Duodenal mucosa (tissue), 2 donors: ENCODE measurements around the gene LTB4R.

Source experiments
- H3K27ac ChIP-seq: one replicate; pipeline ENCODE4 v1.7.0; 2013; ENCODE audit warnings: low read depth, low read length
- H3K27me3 ChIP-seq, 2 donors: one replicate each; pipeline ENCODE4 v1.7.0; 2013; ENCODE audit warnings: low read length in 2 of 2, control low read depth in 1 of 2; ENCODE audit not compliant: insufficient read depth in 2 of 2, control insufficient read depth in 1 of 2
- H3K36me3 ChIP-seq, 2 donors: one replicate each; pipeline ENCODE4 v1.7.0; 2013; ENCODE audit warnings: low read length in 2 of 2, control low read depth in 1 of 2; ENCODE audit not compliant: insufficient read depth in 2 of 2, control insufficient read depth in 1 of 2
- H3K4me1 ChIP-seq, 2 donors: one replicate each; pipeline ENCODE4 v1.7.0; 2013; ENCODE audit warnings: low read length in 2 of 2, control low read depth in 1 of 2; ENCODE audit not compliant: insufficient read depth in 2 of 2, control insufficient read depth in 1 of 2
- H3K4me3 ChIP-seq, 2 donors: one replicate each; pipeline ENCODE4 v1.7.0; 2013; ENCODE audit warnings: low read length in 2 of 2, low read depth in 1 of 2
- H3K9ac ChIP-seq, 2 donors: one replicate each; pipeline ENCODE4 v1.7.0; 2013; ENCODE audit warnings: low read length in 2 of 2, low read depth in 1 of 2
- H3K9me3 ChIP-seq, 2 donors: one replicate each; pipeline ENCODE4 v1.7.0; 2013; ENCODE audit warnings: low read length in 2 of 2, control low read depth in 1 of 2; ENCODE audit not compliant: control insufficient read depth in 1 of 2

LTB4R gene

DNA sequence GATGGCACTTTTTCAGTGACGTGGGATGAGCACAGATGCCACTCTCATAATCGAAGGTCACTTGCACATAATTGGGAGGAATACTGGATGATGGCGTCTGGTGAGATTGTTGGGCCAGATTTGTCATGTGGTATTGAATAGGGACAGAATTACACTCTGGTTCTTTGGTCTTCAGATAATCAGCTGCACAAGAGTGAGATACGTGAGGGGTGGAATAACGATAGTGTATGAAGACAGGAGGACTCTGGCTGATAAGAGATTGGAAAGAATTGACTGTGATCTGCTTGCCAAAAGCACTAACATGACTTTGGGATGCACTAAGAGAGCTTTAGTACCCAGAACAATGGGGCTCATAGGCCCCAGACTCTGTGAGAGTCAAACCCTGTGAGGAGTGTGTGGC, 32.9 kb upstream of the LTB4R start:
- Histone ChIP-seq H3K4me3 (no peak overlapping the region), H3K4me1 (peaks cover 10 to 12% of the 10 kb centered on the region in 2 donors), H3K36me3 (no peaks in the 10 kb centered on the region), H3K9ac (no peak overlapping the region), H3K27me3 (no peaks in the 10 kb centered on the region), H3K9me3 (no peaks in the 10 kb centered on the region), H3K27ac (no peak overlapping the region)

DNA sequence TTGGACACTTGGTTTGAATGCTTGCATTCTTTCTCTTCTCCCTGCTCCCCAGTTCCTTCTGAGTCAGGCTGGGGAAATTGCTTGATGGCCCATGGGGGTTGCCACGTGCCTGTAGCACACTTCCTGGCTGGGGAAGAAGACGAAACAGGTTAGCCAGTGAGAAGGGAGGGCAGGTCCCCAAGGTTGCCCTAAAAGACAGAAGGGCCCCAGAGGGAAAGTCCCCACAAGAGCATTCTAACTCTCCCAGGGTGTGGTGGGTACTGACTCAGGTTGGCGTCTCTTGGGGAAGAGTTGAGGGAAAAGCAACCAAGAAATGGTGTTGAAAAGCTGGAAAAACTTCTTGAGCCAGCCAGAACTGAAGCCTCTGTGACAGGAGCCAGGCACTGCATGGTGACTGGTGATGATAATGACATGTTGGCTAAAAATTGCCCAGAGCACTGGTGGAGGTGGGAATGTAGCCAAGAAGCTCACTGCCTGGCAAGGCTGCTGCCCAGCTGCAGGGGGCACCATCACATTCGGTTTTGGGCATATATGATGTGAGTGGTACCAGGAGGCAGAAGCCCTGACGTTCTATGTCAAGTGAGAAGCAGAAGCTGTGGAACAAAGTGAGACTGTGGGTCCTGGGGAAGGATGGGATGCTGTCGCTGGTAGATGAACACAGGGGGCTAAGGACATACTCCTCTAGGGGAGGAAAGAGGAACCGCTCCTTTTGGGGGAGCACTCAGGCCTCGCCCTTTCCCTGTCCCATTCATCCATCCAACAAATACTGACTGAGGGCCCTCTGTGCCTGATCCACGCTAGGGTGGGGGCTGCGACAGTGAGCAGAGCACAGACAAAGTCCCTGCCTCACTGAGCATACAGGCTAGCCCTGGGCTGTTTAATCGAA, 31.8 kb upstream of the LTB4R start:
- no peak overlapping the region for H3K27ac ChIP-seq

DNA sequence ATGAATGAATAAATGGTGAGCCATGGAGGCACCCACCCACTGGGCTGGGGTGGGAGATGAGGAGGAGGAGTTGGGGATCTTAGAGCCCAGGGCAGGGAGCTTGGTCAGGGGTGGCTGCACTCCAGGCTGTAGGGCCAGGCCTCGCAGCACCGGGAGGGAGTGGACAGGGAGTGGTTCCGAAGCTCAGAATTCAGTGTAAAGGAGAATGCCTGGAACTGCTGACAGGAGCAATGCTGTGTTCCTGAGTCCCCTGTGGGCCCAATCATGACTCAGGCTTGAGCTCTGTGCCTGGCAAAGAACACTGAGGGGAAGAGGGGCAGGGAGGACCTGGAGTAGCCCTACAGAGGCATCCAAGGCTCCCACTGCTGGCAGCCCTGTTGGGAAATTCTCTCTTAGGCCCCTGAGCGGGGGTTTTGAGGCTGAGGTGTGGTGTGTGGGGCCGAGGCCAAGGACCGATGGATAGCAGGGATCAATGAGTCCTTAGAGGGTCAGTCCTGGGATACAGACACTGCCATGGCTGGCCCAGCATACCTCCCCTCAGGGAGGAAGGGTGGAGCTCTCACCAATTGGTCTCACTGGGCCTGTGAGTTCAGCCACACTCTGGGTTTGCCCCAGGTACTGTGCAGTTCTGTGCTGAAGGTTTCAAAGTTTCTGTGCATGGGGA, 30.4 kb upstream of the LTB4R start:
- Histone ChIP-seq H3K9me3 (no peaks in the 10 kb centered on the region), H3K36me3 (no peaks in the 10 kb centered on the region), H3K27ac (no peak overlapping the region), H3K4me1 (peaks cover 0 to 5% of the 10 kb centered on the region in 2 donors), H3K9ac (no peak overlapping the region), H3K27me3 (no peaks in the 10 kb centered on the region), H3K4me3 (no peak overlapping the region)

More for the DNA sequence above, 31.8 kb upstream of the LTB4R start:
- H3K4me3 ChIP-seq, result no peak overlapping the region
- no peaks in the 10 kb centered on the region for H3K9me3 ChIP-seq
- H3K9ac ChIP-seq, result no peak overlapping the region
- no peaks in the 10 kb centered on the region for H3K36me3 ChIP-seq
- no peaks in the 10 kb centered on the region for H3K27me3 ChIP-seq
- H3K4me1 ChIP-seq, result peaks cover 0 to 7% of the 10 kb centered on the region in 2 donors

DNA sequence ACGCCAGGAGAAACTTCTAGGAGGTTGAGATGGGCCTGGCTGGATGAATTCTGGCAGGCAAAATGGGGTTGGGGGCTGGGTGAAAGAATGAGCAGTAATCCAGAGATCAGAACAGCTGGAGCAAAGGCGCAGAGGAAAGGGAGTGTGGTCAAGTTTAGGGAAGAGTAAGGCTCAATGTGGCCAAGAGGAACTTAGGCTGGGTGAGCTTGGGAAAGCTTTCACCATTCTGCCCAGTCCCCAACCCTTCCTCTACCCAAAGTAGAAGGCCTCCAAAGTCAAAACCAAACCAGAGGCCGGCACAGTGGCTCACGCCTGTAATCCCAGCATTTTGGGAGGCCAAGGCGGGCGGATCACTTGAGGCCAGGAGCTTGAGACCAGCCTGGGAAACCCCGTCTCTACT, 29.7 kb upstream of the LTB4R start:
- H3K27ac ChIP-seq, result no peak overlapping the region
- no peaks in the 10 kb centered on the region for H3K27me3 ChIP-seq
- H3K9me3 ChIP-seq, result no peaks in the 10 kb centered on the region
- peaks cover 0 to 5% of the 10 kb centered on the region in 2 donors for H3K4me1 ChIP-seq
- no peak overlapping the region for H3K9ac ChIP-seq
- H3K36me3 ChIP-seq, result no peaks in the 10 kb centered on the region
- no peak overlapping the region for H3K4me3 ChIP-seq

DNA sequence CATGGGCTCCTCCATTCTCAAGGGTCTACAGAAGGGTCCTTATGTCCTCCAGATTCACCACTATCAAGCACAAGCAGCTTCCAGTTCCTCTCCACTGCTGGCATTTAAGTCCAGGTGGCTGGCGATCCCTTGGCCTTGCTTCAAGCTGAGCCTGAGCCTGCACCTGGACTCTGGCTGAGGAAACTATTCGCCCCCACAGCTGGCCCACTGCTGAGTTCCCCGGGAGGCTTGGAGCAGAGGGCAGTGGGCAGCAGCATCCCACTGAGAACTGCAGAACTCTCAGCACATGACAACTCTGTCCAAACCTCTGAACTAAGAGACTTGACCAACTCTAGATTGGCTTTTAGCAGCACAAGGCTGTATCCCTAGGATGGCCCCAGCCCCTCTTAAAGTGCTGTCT, 28.6 kb upstream of the LTB4R start:
- peaks cover 0 to 5% of the 10 kb centered on the region in 2 donors for H3K4me1 ChIP-seq
- H3K27me3 ChIP-seq, result no peaks in the 10 kb centered on the region

DNA sequence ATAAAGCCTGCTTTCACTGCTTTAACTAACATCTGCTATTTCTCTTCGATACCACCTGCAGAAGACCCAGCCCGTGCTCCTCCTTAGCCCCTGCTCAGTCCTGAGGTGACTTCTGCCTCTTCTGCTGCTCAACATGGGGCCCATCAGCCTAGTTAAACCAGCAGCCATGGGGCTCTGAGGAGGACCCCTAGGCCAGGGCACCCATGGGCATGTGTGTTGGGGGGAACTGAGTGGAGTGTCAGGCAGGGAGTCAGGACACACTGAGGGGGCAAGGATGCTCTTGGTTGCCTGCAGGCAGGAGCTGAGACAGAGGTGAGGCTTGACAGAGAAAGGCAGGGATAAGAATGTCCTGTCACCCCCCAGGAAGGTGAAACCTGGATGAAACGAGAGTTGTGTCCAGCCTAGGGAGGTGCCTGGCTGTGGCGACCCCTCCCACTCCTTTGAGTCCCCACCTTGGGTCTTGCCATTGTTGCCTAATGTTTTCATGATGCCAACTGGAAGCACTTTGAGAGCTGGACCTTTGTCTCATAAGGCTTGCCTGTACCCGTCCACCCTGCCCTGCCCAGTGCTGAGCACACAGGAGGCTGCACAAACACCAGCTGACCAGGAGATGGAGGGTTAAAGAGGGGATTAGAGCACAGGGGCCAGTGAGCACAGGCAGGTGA, 27.4 kb upstream of the LTB4R start:
- Histone ChIP-seq H3K27ac (no peak overlapping the region), H3K9ac (no peak overlapping the region), H3K36me3 (no peaks in the 10 kb centered on the region), H3K9me3 (no peaks in the 10 kb centered on the region), H3K27me3 (no peaks in the 10 kb centered on the region), H3K4me1 (peaks cover 0 to 5% of the 10 kb centered on the region in 2 donors), H3K4me3 (no peak overlapping the region)

More for the DNA sequence above, 28.6 kb upstream of the LTB4R start:
- Histone ChIP-seq H3K9ac (no peak overlapping the region), H3K36me3 (no peaks in the 10 kb centered on the region), H3K9me3 (no peaks in the 10 kb centered on the region), H3K27ac (no peak overlapping the region), H3K4me3 (no peak overlapping the region)

DNA sequence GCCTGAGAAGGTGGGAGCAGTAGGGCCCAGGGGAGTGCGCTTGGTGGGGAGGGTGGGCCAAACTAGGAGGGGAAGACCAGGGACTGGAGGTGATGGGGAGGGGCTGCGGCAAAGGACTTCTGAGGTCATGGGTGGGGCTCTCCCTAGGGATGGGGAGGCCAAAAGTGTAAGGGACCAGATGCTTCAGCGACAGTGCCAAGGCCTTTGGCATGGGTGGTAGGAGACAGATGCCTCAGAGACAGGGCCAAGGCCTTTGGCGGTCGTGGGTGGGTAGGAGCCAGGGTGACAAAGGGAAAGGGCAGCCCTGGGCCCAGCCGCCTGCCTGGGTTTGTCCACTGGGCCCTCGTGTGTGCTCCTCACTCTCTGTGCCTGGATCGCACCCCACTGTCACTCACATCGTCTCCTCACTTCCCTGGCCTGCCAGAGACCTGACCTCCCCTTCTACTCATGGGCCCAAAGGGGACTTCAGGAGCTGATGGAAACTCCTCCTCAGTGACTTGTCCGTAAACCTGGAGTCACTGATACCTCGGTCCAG, 26.7 kb upstream of the LTB4R start:
- Histone ChIP-seq H3K27ac (no peak overlapping the region), H3K4me1 (peaks cover 0 to 4% of the 10 kb centered on the region in 2 donors), H3K9ac (no peak overlapping the region), H3K36me3 (peaks cover 3 to 4% of the 10 kb centered on the region in 2 donors), H3K9me3 (no peaks in the 10 kb centered on the region), H3K27me3 (no peaks in the 10 kb centered on the region), H3K4me3 (no peak overlapping the region)

DNA sequence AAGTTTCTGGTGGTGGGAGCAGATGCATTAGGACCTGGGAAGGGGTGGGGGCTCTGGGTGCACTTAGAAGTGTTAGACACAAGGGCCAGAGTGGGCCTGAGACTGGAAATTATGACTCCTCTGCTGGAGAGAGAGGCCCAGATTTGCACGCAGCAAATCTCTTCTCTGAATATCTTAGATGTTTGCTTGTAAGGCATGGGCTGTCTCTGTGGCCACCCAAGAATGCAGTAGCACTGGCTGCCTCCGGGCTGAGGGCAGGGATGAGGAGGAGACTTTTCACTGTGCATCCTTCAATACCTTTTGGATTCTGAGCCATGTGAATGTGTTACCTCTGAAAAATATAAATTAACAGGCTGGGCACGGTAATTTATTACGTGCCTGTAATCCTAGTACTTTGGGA, 26.0 kb upstream of the LTB4R start:
- Histone ChIP-seq H3K4me3 (no peak overlapping the region), H3K27ac (no peak overlapping the region)

DNA sequence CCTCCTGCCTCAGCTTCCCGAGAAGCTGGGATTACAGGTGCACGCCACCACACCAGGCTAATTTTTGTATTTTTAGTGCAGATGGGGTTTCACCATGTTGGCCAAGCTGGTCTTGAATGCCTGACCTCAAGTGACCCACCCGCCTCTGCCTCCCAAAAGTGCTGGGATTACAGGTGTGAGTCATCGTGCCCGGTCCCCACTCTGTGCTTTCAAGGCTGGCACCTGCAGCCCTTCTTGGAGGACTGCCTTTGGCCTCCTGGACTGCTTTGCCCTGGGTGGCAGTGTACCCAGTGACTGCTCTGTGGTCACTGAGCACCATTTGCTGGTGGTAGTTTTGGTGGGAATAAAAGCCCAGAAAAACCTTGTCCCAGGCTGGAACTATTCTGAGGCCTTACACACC, 24.3 kb upstream of the LTB4R start:
- H3K4me1 ChIP-seq, result no peaks in the 10 kb centered on the region
- H3K4me3 ChIP-seq, result no peak overlapping the region
- H3K27ac ChIP-seq, result no peak overlapping the region
- no peaks in the 10 kb centered on the region for H3K27me3 ChIP-seq
- H3K36me3 ChIP-seq, result peaks cover 20 to 27% of the 10 kb centered on the region in 2 donors
- no peak overlapping the region for H3K9ac ChIP-seq
- H3K9me3 ChIP-seq, result no peaks in the 10 kb centered on the region

More for the DNA sequence above, 26.0 kb upstream of the LTB4R start:
- Histone ChIP-seq H3K27me3 (no peaks in the 10 kb centered on the region), H3K9me3 (no peaks in the 10 kb centered on the region), H3K4me1 (no peaks in the 10 kb centered on the region), H3K9ac (no peak overlapping the region), H3K36me3 (peaks cover 11% of the 10 kb centered on the region in 2 donors)
